B cell (primary cell): Measurements from ENCODE around the gene TSPAN18. TPM values are rescaled to one million over a fixed set of nuclear protein-coding genes. Genes with fewer than 3 reads are reported as not detected.

ENCODE experiments used
- ATAC-seq: fragments of 200-7000 bp; cut with Tn5 transposase; one replicate; pipeline ENCODE4 v1.10.0; 2021; ENCODE audit warnings: low read depth, mild to moderate bottlenecking, moderate number of reproducible peaks, moderate library complexity
- CTCF ChIA-PET: fragments of 350-600 bp; sonication (Branson Sonifier 250); formaldehyde crosslinking; loops from one replicate; lab custom pipeline; 2021; ENCODE audit warnings: antibody characterized with exemption, inconsistent platforms; lab: Charles Lee
- POLR2A ChIA-PET: fragments of 350-600 bp; sonication (Branson Sonifier 250); formaldehyde crosslinking; loops from one replicate; lab custom pipeline; 2021; ENCODE audit warnings: antibody characterized with exemption; lab: Charles Lee
- DNase-seq: peaks from one replicate; pipeline ENCODE4 v3.0.0; 2013
- H2AFZ ChIP-seq: 2 replicates; pipeline ENCODE4 v1.6.1; 2012; ENCODE audit warnings: mild to moderate bottlenecking, low read depth, low read length; ENCODE audit not compliant: insufficient read depth, poor library complexity, severe bottlenecking
- H3K27ac ChIP-seq, 2 donors: 1 replicate in 1 of 2; 2 replicates in 1 of 2; pipeline ENCODE4 v1.5.1; 2012 to 2013; ENCODE audit warnings: low read length in 2 of 2, mild to moderate bottlenecking in 2 of 2, moderate library complexity in 1 of 2
- H3K27me3 ChIP-seq, 4 experiments: fragments of 200-600 bp in 1 of 4; sonication (generic) in 1 of 4; replicated peaks in 1 of 4; 1 replicate in 2 of 4; 2 replicates in 2 of 4; pipeline versions ENCODE4 v1.6.1 to v1.7.0; 2013 to 2016; ENCODE audit warnings: low read length in 3 of 4, mild to moderate bottlenecking in 2 of 4, mixed read lengths in 1 of 4, moderate library complexity in 1 of 4; ENCODE audit not compliant: insufficient read depth in 4 of 4, control insufficient read depth in 3 of 4; ENCODE audit errors: control extremely low read depth in 1 of 4
- H3K36me3 ChIP-seq, 2 experiments: replicated peaks in 1 of 2; 1 replicate in 1 of 2; 2 replicates in 1 of 2; pipeline versions ENCODE4 v1.6.1 to v1.7.1; 2013; ENCODE audit warnings: low read length in 1 of 2; ENCODE audit not compliant: insufficient read depth in 2 of 2, control insufficient read depth in 1 of 2; ENCODE audit errors: control extremely low read depth in 1 of 2, extremely low read depth in 1 of 2
- H3K4me1 ChIP-seq, 2 donors: fragments of 200-600 bp in 1 of 2; sonication (generic) in 1 of 2; 1 replicate in 1 of 2; 2 replicates in 1 of 2; pipeline versions ENCODE4 v1.5.1 to v1.6.1; 2013 to 2017; ENCODE audit warnings: low read length in 2 of 2; ENCODE audit not compliant: control insufficient read depth in 2 of 2, insufficient read depth in 2 of 2
- H3K4me2 ChIP-seq: replicated peaks from 2 replicates; pipeline ENCODE3; 2012; ENCODE audit warnings: mild to moderate bottlenecking, low read depth, low read length; ENCODE audit not compliant: poor library complexity, severe bottlenecking
- H3K4me3 ChIP-seq, 5 experiments: fragments of 200-600 bp in 1 of 5; sonication (generic) in 1 of 5; 1 replicate in 3 of 5; 2 replicates in 2 of 5; pipeline versions ENCODE4 v1.5.1 to v1.7.0; 2011 to 2016; ENCODE audit warnings: low read length in 4 of 5, mild to moderate bottlenecking in 4 of 5, low read depth in 2 of 5, control low read depth in 1 of 5, moderate library complexity in 1 of 5; ENCODE audit not compliant: insufficient read depth in 1 of 5; ENCODE audit errors: control extremely low read depth in 1 of 5, extremely low read depth in 1 of 5
- H3K79me2 ChIP-seq: fragments of 200-600 bp; sonication (generic); one replicate; pipeline ENCODE4 v1.6.0; 2016; ENCODE audit warnings: low read length; ENCODE audit not compliant: control insufficient read depth, insufficient read depth
- H3K9ac ChIP-seq: fragments of 200-600 bp; sonication (generic); 2 replicates; pipeline ENCODE4 v1.6.1; 2017; ENCODE audit warnings: mild to moderate bottlenecking, low read length, moderate library complexity
- H3K9me3 ChIP-seq, 3 donors: one replicate each; pipeline versions ENCODE4 v1.6.1 to v1.7.1; 2013; ENCODE audit warnings: low read length in 2 of 3; ENCODE audit not compliant: control insufficient read depth in 2 of 3, insufficient read depth in 1 of 3; ENCODE audit errors: control extremely low read depth in 1 of 3
- H4K20me1 ChIP-seq: 2 replicates; pipeline ENCODE4 v1.6.0; 2012; ENCODE audit warnings: mild to moderate bottlenecking, low read length; ENCODE audit not compliant: insufficient read depth, control insufficient read depth, poor library complexity, severe bottlenecking
- H3K27ac Mint-ChIP-seq: one replicate; pipeline ENCODE4 v1.8.0; 2021; ENCODE audit warnings: mixed read lengths
- H3K27me3 Mint-ChIP-seq: one replicate; pipeline ENCODE4 v1.8.0; 2021; ENCODE audit warnings: mixed read lengths
- H3K4me1 Mint-ChIP-seq: one replicate; pipeline ENCODE4 v1.8.0; 2021; ENCODE audit warnings: mixed read lengths
- H3K4me3 Mint-ChIP-seq: one replicate; pipeline ENCODE4 v1.8.0; 2021; ENCODE audit warnings: mixed read lengths
- H3K9me3 Mint-ChIP-seq: one replicate; pipeline ENCODE4 v1.8.0; 2022; ENCODE audit warnings: mixed read lengths; ENCODE audit not compliant: insufficient read depth
- EZH2 ChIP-seq: IDR thresholded peaks from 2 replicates; pipeline ENCODE4 v1.6.1; 2012; ENCODE audit warnings: borderline replicate concordance, low read depth, mild to moderate bottlenecking, moderate library complexity, low read length; ENCODE audit not compliant: insufficient read depth, poor library complexity, severe bottlenecking
- WGBS: methylation state at CpG from one replicate; pipeline ENCODE4 v1.1.5; 2013; ENCODE audit warnings: missing lambda C conversion rate; ENCODE audit not compliant: insufficient coverage; 5-methylcytosine and 5-hydroxymethylcytosine counted together
- intact Hi-C: fragments of 100-400 bp; cut with micrococcal nuclease; formaldehyde crosslinking; loops from one replicate; pipeline ENCODE4 v1.10.0; 2022
- polyA plus RNA-seq: library from polyadenylated mRNA; depleted of rRNA; stranded (reverse); fragments of >200 nt; gene quantifications from 2 replicates; pipeline ENCODE4 v1.2.3, GENCODE V29; 2012
- total RNA-seq, 2 donors: library from RNA; stranded (reverse); fragments of 120-200 nt in 1 of 2; gene quantifications; 1 replicate in 1 of 2; 2 replicates in 1 of 2; pipeline versions ENCODE4 v1.2.3 to v1.2.4, GENCODE V29; 2013 to 2022
- TF ChIP-seq, protein P1 (sequence below): fragments of 200-600 bp; IDR thresholded peaks from one replicate; pipeline ENCODE4 v1.8.0; 2022; ENCODE audit warnings: antibody characterized with exemption, mild to moderate bottlenecking

TSPAN18 gene
- total and polyA plus RNA-seq, 2 donors (not counting 1 experiment from before 2014, with no cell fraction given) = 0.75 to 2.0 TPM

DNA sequence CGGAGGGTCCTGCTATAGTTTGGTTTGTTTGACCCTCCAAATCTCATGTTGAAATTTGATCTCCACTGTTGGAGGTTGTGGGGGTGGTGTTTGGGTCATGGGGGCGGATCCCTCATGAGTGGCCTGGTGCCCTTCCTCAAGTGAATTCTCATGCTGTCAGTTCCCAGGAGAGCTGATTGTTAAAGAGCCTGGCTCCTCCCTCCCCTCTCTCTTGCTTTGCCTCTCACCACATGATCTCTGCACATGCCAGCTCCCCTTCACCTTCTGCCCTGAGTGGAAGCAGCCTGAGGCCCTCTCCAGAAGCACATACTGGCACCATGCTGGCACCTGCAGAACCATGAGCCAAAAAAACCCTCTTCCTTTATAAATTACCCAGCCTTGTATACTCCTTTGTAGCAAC is 7.1 kb downstream of the TSPAN18 start:
- Histone ChIP-seq H3K36me3 (no peaks in the 10 kb centered on the region), H4K20me1 (no peaks in the 10 kb centered on the region), H3K9me3 (no peaks in the 10 kb centered on the region), H3K79me2 (no peaks in the 10 kb centered on the region), H3K4me3 (no peak overlapping the region), H3K27ac (no peak overlapping the region), H3K27me3 (peaks cover 0 to 12% (median 3%) of the 10 kb centered on the region in 4 experiments), H2AFZ (no peak overlapping the region), H3K4me2 (no peak overlapping the region), H3K9ac (no peak overlapping the region), H3K4me1 (no peaks in the 10 kb centered on the region)
- Mint-ChIP-seq H3K4me1 (no peaks in the 10 kb centered on the region), H3K27me3 (peaks cover 21% of the 10 kb centered on the region), H3K9me3 (no peaks in the 10 kb centered on the region), H3K27ac (no peak overlapping the region), H3K4me3 (no peak overlapping the region)
- 86% methylated on average over 2 of the region's 2 CpGs for WGBS
- intact Hi-C loops = no loop called here
- ChIA-PET CTCF (no interaction called here), POLR2A (no interaction called here)
- DNase-seq (no peak), ATAC-seq (no peak)
- TF ChIP-seq, protein P1, sequence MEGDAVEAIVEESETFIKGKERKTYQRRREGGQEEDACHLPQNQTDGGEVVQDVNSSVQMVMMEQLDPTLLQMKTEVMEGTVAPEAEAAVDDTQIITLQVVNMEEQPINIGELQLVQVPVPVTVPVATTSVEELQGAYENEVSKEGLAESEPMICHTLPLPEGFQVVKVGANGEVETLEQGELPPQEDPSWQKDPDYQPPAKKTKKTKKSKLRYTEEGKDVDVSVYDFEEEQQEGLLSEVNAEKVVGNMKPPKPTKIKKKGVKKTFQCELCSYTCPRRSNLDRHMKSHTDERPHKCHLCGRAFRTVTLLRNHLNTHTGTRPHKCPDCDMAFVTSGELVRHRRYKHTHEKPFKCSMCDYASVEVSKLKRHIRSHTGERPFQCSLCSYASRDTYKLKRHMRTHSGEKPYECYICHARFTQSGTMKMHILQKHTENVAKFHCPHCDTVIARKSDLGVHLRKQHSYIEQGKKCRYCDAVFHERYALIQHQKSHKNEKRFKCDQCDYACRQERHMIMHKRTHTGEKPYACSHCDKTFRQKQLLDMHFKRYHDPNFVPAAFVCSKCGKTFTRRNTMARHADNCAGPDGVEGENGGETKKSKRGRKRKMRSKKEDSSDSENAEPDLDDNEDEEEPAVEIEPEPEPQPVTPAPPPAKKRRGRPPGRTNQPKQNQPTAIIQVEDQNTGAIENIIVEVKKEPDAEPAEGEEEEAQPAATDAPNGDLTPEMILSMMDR = no peak

DNA sequence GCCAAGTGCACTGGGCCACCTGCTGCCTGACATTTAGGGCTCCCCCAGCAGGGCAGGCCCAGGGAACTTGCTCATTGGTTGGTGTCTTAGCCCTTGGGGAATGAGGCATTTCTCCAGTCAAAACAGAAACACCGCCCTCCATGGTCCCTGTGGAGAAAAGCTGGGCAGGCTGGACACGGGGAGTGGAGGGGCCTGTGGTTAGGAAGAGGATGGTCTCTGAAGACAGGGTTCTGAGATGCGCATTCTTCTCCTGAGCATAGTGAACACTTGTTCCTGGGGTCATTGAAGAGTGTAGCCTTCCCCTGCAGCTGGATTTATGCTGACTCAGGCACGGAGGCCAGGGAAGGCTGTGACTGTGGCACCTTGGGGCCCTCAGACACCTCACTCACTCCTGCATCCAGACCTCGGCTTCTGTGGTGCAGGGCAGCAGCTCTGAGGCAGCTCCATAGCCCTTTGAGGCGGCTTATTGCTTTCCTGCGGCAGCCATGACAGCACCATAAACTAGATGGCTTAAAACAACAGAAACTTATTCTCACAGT is 8.2 kb downstream of the TSPAN18 start:
- Histone ChIP-seq H2AFZ (no peak overlapping the region), H3K4me2 (no peak overlapping the region), H3K27me3 (peaks cover 0 to 7% (median under 1%) of the 10 kb centered on the region in 4 experiments), H3K4me1 (no peaks in the 10 kb centered on the region), H4K20me1 (no peaks in the 10 kb centered on the region), H3K36me3 (no peaks in the 10 kb centered on the region), H3K27ac (no peak overlapping the region), H3K79me2 (no peaks in the 10 kb centered on the region), H3K4me3 (no peak overlapping the region), H3K9ac (no peak overlapping the region), H3K9me3 (no peaks in the 10 kb centered on the region)
- intact Hi-C loops = loop anchor here (5.0 kb wide), 1 partner anchor 322 kb away; no protein-coding TSS in a partner anchor
- Mint-ChIP-seq H3K9me3 (no peaks in the 10 kb centered on the region), H3K4me1 (no peaks in the 10 kb centered on the region), H3K27me3 (peaks cover 16% of the 10 kb centered on the region), H3K27ac (no peak overlapping the region), H3K4me3 (no peak overlapping the region)
- POLR2A ChIA-PET = no interaction called here
- no peak for ATAC-seq
- 81% methylated on average over 7 of the region's 7 CpGs for WGBS
- no peak for DNase-seq
- TF ChIP-seq, protein P1 = no peak
- no peak for TF ChIP-seq EZH2
- CTCF ChIA-PET = interaction anchor here (0.5 kb wide), 1 partner anchor 17 kb away, joined by 3 read pairs; no protein-coding TSS in a partner anchor
